Heart left ventricle (tissue), 16 donors: ENCODE measurements around the gene SLC25A11. TPM values are rescaled to one million over a fixed set of nuclear protein-coding genes. Genes with fewer than 3 reads are reported as not detected.
A peak's percentile ranks its signal among the peaks of the same experiment; 100 is the strongest.

Experiments
- ATAC-seq, 4 donors: fragments of 200-7000 bp; cut with Tn5 transposase; one replicate each; pipeline ENCODE4 v1.9.1; 2020 to 2022; ENCODE audit warnings: moderate library complexity in 4 of 4, mild to moderate bottlenecking in 3 of 4, moderate number of reproducible peaks in 1 of 4
- DNase-seq, 5 donors: peaks; one replicate each; pipeline ENCODE4 v3.0.0-alpha.2; 2020
- H3K27ac ChIP-seq, 12 donors: fragments of 200-600 bp; sonication (generic) in 4 of 12; one replicate each; pipeline versions ENCODE4 v1.5.0 to v1.8.0; 2016 to 2022; ENCODE audit warnings: mild to moderate bottlenecking in 2 of 12
- H3K27me3 ChIP-seq, 9 donors: fragments of 200-600 bp; sonication (generic) in 2 of 9; one replicate each; pipeline versions ENCODE4 v1.5.1 to v1.8.0; 2016 to 2022; ENCODE audit warnings: mild to moderate bottlenecking in 3 of 9
- H3K36me3 ChIP-seq, 9 donors: fragments of 200-600 bp; sonication (generic) in 2 of 9; one replicate each; pipeline versions ENCODE4 v1.5.0 to v1.8.0; 2018 to 2022; ENCODE audit warnings: mild to moderate bottlenecking in 2 of 9
- H3K4me1 ChIP-seq, 12 donors: fragments of 200-600 bp; sonication (generic) in 4 of 12; one replicate each; pipeline versions ENCODE4 v1.5.0 to v1.8.0; 2016 to 2022; ENCODE audit warnings: mild to moderate bottlenecking in 3 of 12
- H3K4me3 ChIP-seq, 12 donors: fragments of 200-600 bp; sonication (generic) in 4 of 12; one replicate each; pipeline versions ENCODE4 v1.5.0 to v1.8.0; 2017 to 2022; ENCODE audit warnings: mild to moderate bottlenecking in 9 of 12, moderate library complexity in 4 of 12
- H3K9me3 ChIP-seq, 12 donors: fragments of 200-600 bp; sonication (generic) in 4 of 12; one replicate each; pipeline versions ENCODE4 v1.5.0 to v1.8.0; 2016 to 2022; ENCODE audit warnings: mild to moderate bottlenecking in 1 of 12
- CTCF ChIP-seq, 12 donors: fragments of 200-600 bp; sonication (generic) in 4 of 12; IDR thresholded peaks; one replicate each; pipeline versions ENCODE4 v1.5.0 to v1.8.0; 2018 to 2022; ENCODE audit warnings: antibody characterized with exemption in 12 of 12, mild to moderate bottlenecking in 5 of 12
- POLR2A ChIP-seq, 2 donors: fragments of 450-650 bp; IDR thresholded peaks; one replicate each; pipeline ENCODE4 v1.6.1; 2017; ENCODE audit warnings: antibody characterized with exemption in 2 of 2, mild to moderate bottlenecking in 2 of 2, moderate library complexity in 2 of 2
- WGBS, 4 donors: extraction: QIAGEN DNeasy Blood & Tissue Kit in 2 of 4; methylation state at CpG; one replicate each; pipeline versions ENCODE4 v1.1.5 to v1.1.7; 2013 to 2018; 5-methylcytosine and 5-hydroxymethylcytosine counted together
- intact Hi-C, 10 donors: fragments of 100-400 bp; cut with DNase I; formaldehyde crosslinking; loops; one replicate each; pipeline versions ENCODE4 v1.11.1 to v1.14.2; 2022
- polyA plus RNA-seq, 2 donors: library from polyadenylated mRNA; stranded (reverse); fragments of 200-250 nt; gene quantifications; one replicate each; pipeline ENCODE4 v1.2.3, GENCODE V29; 2013
- total RNA-seq, 9 donors: library from RNA; depleted of rRNA in 2 of 9; stranded (reverse); fragments of >200 nt in 2 of 9; fragmentation: NEBNext Ultra II Directional in 3 of 9; extraction: Animal tissue kit (Norgen Biotek cat#: 25700) in 3 of 9; gene quantifications; one replicate each; pipeline versions ENCODE4 v1.1.0 to v1.2.4, GENCODE V29; 2016 to 2023
- donor health status: ischemic (EF 13 %, LVEDD 7.1; RV severe dilation, severe dysfunction).
- donor health status: healthy with polysubstance abuse.
- donor health status: DM: no; HTN: yes; CAD: no.
- donor health status: DM: no; HTN: no; CAD: no.
- donor health status: ischemic (EF 25% LVEDD 6.9; RV normal size, moderate dysfunction).
- donor health status: ischemic (EF 25% LVEDD 5.7; RV mildly dilated, moderate dysfunction).
- donor health status: healthy.
- donor health status: DM: yes; HTN: yes; CAD: no.
- donor health status: ischemic (EF 35%, LVEDD 5.7; RV mildly dilated, moderate dysfunction).
- donor health status: nonischemic (EF 11% LVEDD 7.7; RV severe dilation, severe dysfunction).
- donor health status: DM: yes; HTN: yes; CAD: no.
- donor health status: PGD.
- donor health status: ischemic (EF 29% LVEDD 5.4; RV normal size, mild dysfunction).
- donor health status: nonischemic (EF 23%, LVEDD 6.1; RV moderate dilation, normal function).

SLC25A11 gene
- total and polyA plus RNA-seq, 11 donors = 136 to 282 (median 168) TPM

DNA sequence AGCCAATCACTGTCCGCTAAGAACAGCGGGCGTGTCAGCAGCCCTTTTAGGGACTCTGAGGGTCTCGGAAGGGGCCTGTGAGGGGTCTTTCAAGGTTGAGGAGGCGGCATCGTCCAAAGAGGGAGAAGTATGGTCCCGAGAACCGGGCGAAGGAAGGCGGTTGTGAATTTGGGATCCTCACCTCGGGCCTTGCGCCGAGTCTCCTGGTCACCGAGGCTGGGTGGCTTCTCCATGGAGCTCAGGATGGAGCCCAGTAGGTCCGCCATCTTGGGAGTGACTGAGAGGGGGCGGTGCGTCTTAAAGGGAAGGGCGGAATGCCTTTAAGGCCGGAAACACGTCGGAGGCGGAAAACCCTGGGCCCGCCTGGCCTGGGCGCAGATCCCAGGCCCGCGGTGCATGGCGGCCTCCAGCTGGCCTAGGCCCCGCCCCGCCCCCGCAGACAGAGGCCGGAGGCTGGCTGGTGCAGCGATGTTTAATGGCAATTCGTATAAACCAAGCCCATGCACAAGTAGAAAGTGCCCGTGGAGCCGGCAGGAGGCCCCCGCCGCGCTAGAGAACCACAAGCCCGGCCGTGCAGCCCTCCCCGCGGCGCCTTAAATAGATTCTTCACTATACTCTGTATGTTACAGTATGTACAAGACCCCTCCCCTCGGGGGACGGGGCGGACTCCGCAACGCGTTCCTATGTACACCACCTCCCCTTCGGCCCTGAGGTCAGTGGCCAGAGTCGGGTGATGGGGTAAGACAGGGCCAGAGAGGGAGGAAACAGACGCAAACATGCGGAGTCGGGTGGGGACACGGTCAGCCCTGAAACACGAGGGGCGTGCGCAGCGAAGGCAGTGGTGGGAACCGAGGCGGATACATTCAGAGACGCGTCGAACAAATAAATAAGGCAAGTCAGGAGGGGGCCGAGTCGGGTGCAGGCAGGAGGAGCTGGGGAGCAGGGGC is 28.0 kb upstream of the SLC25A11 start, which contains the start of gene SPAG7:
Gene SPAG7, minus strand, starts transcription at position 279 of the 947 bp plus-strand sequence. Its CDS starts 13 bp downstream, at position 266.
- ATAC-seq = peak; percentile 77 to 88 (median 86)

GRCh38 chr17:4966844-4967538 is 27.1 kb upstream of the SLC25A11 start:
- WGBS, 4 donors = 0 to 1% (median 1%) methylated on average over 26 to 42 of the region's 42 CpGs
- TF ChIP-seq POLR2A (IDR thresholded peaks at IDR 0.05) = peak in 1 of 2 donors; percentile 64
- TF ChIP-seq CTCF (IDR thresholded peaks at IDR 0.05) = no peak

More for the DNA sequence above, 28.0 kb upstream of the SLC25A11 start, which contains the start of gene SPAG7:
- WGBS, 4 donors = 1 to 3% (median 1%) methylated on average over 34 to 66 of the region's 66 CpGs
- Histone ChIP-seq H3K36me3 (peaks cover 0 to 42% (median 34%) of the 10 kb centered on the region in 9 donors), H3K4me3 (peak within 1 kb of the TSS; percentile 35 to 83 (median 70)), H3K27me3 (no peaks in the 10 kb centered on the region), H3K27ac (peak within 1 kb of the TSS; percentile 89 to 99 (median 96)), H3K9me3 (no peaks in the 10 kb centered on the region), H3K4me1 (peaks cover 0 to 48% (median 33%) of the 10 kb centered on the region in 12 donors)
- TF ChIP-seq POLR2A (IDR thresholded peaks at IDR 0.05) (peak in 1 of 2 donors; percentile 68), CTCF (IDR thresholded peaks at IDR 0.05) (peak in 6 of 12 donors; percentile 8 to 25 (median 18))
- intact Hi-C loops = loop anchor here in 7 of 10 donors (1.0 to 5.0 kb wide), 9 partner anchors 17 to 61 kb away; partner anchors contain the start of genes CAMTA2 (in 2 of the 7), ENO3 (in 2 of the 7), INCA1 (in 2 of the 7) and KIF1C (in 2 of the 7)
- DNase-seq = peak; percentile 95 to 96 (median 95)

DNA sequence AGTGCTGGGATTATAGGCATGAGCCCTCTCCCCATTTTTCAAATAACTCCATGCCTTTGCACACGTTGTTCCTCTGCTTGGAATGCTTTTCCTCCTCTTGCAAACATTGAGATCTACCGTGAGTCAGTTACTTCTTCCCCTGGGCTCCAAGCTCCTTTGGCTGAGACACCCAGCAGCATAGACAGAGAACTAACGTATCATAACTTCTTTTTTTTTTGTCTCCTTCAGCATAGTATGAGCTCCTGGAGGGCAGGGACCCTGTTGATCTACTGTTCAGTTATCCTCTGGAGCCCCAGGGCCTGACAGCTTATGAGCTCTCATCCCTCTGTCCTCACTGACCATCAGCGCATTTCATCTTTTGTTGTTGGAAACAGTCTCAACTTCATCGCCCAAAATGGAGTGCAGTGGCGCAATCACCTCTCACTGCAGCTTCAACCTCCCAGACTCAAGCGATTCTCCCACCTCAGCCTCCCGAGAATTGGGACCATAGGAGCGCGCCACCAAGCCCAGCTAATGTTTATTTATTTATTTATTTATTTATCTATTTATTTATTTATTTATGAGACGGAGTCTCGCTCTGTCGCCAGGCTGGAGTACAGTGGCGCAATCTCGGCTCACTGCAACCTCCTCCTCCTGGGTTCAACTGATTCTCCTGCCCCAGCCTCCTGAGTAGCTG is 25.6 kb upstream of the SLC25A11 start:
- 95 to 97% (median 96%) methylated on average over 15 of the region's 15 CpGs for WGBS, 4 donors
- DNase-seq (no peak), ATAC-seq (no peak)
- Histone ChIP-seq H3K9me3 (no peaks in the 10 kb centered on the region), H3K4me3 (peak overlapping the region in 3 of 12 donors; percentile 66 to 82 (median 67)), H3K27ac (peak overlapping the region in 8 of 12 donors; percentile 89 to 99 (median 96)), H3K4me1 (peaks cover 0 to 43% (median 28%) of the 10 kb centered on the region in 12 donors), H3K36me3 (peaks cover 0 to 40% (median 27%) of the 10 kb centered on the region in 9 donors), H3K27me3 (no peaks in the 10 kb centered on the region)
- intact Hi-C loops = loop anchor here in 1 of 10 donors (5.0 kb wide), 1 partner anchor 58 kb away; no protein-coding TSS in a partner anchor
- no peak for TF ChIP-seq POLR2A (IDR thresholded peaks at IDR 0.05)
- TF ChIP-seq CTCF (IDR thresholded peaks at IDR 0.05) = no peak

More at GRCh38 chr17:4966844-4967538, 27.1 kb upstream of the SLC25A11 start:
- Histone ChIP-seq H3K36me3 (peaks cover 0 to 41% (median 26%) of the 10 kb centered on the region in 9 donors), H3K4me3 (peak overlapping the region; percentile 35 to 83 (median 70)), H3K27me3 (no peaks in the 10 kb centered on the region), H3K9me3 (no peaks in the 10 kb centered on the region), H3K27ac (peak overlapping the region; percentile 89 to 99 (median 96)), H3K4me1 (peaks cover 0 to 43% (median 28%) of the 10 kb centered on the region in 12 donors)
- ATAC-seq (peak; percentile 85 to 95 (median 94)), DNase-seq (peak; percentile 98 to 99 (median 99))
- intact Hi-C loops = loop anchor here in 6 of 10 donors (1.0 to 5.0 kb wide), 8 partner anchors 16 to 60 kb away; partner anchors contain the start of genes INCA1 (in 2 of the 6), KIF1C (in 2 of the 6), PFN1 (in 2 of the 6) and CAMTA2 (in 1 of the 6)
